ENCODE measurements around the gene FYB1.

FYB1 gene

DNA sequence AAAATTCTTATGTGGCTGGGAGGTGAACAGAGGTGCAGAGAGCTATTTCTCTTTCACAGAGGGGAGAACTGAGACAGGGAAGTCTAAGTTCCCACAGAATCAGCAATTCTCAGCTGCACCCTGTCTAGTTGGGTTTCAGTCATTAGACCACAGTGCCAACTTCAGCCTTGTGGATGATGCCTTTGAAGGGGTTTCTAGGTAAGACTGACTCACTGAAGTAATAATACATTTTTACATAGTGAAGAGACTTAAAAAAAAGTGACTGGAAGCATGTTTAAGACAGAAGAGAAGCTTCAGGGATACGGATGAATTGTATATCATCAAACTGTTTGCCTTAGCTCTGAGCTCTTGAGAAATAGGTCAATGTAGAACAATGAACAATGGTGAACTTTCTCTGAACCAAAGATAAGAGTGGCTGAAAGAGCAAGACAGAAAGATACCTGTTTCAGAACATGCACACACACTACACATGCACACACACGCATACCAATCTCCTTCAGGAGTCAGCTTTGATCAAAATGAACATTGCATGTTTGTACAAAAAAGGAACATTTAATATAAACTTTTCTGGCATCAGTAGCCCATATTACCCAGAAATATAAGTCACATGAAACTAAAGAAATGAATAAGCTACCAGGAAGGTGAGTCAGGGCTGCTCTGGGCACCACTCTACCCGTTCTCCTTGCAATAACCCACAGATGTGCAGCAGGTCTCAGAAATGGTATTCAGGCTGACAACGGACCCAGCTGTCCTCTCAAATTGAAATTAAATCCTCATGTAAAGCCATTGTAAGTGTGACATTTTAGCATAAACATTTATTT is 12.6 kb upstream of the FYB1 start:
- DNase-seq (ENCODE audit: low read depth) = no peak
- H3K4me3 ChIP-seq (ENCODE audit: low read depth, low read length) = no peak overlapping the region

DNA sequence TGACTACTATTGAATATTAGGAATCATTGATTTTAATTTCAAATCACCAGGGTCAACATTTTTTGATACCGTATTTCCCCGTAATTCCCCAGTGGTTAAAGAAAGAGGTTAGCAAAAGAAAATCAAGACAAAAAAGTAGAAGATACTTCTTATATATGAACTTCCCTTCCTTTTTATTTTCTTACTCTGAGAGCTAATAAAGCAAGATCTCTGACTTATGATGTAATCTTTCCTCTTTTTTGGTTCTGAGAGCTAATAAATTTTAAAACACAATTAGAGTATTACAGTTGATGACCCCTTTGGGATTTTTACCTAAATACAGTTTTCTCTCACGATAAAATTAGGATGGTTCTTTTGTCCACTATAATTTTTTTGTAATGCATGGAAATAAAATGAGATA is 9.2 kb upstream of the FYB1 start:
- H3K4me3 ChIP-seq (ENCODE audit: low read depth, low read length) = no peak overlapping the region
- TF ChIP-seq, protein P1, sequence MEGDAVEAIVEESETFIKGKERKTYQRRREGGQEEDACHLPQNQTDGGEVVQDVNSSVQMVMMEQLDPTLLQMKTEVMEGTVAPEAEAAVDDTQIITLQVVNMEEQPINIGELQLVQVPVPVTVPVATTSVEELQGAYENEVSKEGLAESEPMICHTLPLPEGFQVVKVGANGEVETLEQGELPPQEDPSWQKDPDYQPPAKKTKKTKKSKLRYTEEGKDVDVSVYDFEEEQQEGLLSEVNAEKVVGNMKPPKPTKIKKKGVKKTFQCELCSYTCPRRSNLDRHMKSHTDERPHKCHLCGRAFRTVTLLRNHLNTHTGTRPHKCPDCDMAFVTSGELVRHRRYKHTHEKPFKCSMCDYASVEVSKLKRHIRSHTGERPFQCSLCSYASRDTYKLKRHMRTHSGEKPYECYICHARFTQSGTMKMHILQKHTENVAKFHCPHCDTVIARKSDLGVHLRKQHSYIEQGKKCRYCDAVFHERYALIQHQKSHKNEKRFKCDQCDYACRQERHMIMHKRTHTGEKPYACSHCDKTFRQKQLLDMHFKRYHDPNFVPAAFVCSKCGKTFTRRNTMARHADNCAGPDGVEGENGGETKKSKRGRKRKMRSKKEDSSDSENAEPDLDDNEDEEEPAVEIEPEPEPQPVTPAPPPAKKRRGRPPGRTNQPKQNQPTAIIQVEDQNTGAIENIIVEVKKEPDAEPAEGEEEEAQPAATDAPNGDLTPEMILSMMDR (IDR thresholded peaks at IDR 0.05; ENCODE audit: low read depth, low read length, missing control alignments) = no peak
- no peak for DNase-seq (ENCODE audit: low read depth)

More for the DNA sequence above, 12.6 kb upstream of the FYB1 start:
- TF ChIP-seq, protein P1 (IDR thresholded peaks at IDR 0.05; ENCODE audit: low read depth, low read length, missing control alignments) = no peak

DNA sequence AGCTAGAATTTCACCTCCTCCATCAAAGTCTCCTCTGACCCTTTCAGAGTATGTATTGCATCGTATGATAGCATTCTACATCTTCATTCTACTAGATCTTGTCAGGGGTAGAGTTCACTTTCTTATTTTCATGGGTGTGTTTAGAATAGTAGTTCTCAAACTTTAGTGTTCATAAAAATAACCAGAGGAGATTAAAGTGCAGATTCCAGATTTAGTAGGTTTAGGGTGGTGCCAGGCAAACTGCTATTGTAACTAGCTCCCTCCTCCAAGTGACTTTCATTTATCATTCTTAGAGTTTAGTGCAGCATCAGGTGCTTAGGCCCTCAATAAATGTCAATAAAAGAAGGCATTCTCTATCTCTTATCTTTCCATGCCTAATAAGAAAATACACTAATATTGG is 7.2 kb upstream of the FYB1 start:
- no peak for DNase-seq (ENCODE audit: low read depth)
- H3K4me3 ChIP-seq (ENCODE audit: low read depth, low read length) = no peak overlapping the region
- TF ChIP-seq, protein P1 (IDR thresholded peaks at IDR 0.05; ENCODE audit: low read depth, low read length, missing control alignments) = no peak

DNA sequence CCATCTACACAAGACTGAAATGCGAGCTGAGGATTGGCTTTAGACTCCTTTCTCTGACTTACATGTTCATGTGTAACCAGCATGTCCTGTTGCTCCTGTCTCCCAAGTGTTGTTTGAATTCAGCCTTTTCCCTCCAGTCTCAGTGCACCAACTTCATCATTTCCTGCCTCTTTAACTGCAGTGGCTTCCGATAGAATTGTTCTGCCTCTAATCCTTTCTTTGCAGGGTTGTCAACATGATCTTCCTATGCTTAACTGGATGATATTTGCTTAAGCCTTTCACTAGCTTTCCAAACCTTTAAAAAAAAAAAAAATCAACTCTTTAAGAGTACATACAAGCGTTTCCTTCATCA is 6.7 kb upstream of the FYB1 start:
- TF ChIP-seq, protein P1 (IDR thresholded peaks at IDR 0.05; ENCODE audit: low read depth, low read length, missing control alignments) = no peak
- no peak overlapping the region for H3K4me3 ChIP-seq (ENCODE audit: low read depth, low read length)

DNA sequence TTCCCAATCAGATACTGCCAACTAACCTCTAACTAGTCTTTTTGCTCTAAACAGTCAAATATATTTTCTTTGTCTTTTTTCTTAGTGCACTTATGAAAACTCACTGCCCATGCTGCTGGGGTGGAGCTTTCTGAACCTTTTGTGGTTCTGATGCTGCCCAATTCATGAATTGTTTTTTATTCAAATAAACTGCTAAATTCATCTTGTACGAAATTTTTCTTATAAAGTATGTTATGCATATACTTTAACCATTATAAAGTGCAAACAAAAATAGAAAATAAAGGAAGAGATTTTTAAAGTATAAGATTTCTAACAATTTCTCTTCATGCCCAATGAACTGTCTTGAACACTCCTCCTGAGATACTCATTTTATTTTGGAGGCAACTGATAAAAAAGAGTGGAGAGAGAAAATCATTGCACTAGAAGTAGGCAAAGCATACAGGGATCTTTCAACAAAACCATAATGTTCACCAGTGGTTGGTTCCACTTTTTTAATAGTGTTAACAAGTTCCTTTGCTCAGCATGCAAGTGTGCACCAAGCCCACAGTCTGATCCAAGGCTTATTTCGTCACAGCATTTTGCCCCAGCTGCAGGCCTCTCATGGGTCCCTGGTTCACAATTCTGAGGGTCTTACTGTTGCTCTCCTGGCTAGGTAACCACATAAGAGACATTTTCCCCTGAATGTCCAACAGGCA is 6.2 kb upstream of the FYB1 start:
- no peak overlapping the region for H3K4me3 ChIP-seq (ENCODE audit: low read depth, low read length)
- TF ChIP-seq, protein P1 (IDR thresholded peaks at IDR 0.05; ENCODE audit: low read depth, low read length, missing control alignments) = no peak
- no peak for DNase-seq (ENCODE audit: low read depth)

More for the DNA sequence above, 6.7 kb upstream of the FYB1 start:
- DNase-seq (ENCODE audit: low read depth) = no peak

DNA sequence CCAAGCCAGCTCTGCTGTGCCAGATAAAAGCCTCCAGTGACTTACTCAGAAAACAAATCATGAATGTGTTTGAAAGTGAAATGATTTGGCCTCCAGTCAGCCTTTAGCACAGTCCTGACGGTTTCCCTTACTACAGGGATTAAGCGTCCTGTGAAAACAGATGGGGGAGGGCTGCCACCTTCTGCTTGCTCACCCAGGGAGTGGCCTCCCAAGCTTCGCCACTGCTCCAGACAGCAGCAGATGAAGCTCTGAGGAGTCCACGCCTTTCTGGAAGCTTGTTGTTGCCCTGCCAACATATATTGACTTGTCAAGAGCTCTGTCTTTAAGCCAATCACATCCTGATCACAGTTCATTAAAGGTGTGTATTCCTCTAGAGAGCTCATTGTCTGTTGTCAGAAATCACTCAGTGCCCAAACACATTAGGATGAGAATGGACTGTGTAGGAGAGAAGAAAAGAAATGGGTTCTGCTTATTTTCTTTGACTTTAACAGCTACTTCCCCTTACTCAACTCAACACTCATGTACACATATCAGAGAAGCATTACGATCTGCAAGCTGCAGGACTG is 4.9 kb upstream of the FYB1 start:
- H3K4me3 ChIP-seq (ENCODE audit: low read depth, low read length) = no peak overlapping the region
- TF ChIP-seq, protein P1 (IDR thresholded peaks at IDR 0.05; ENCODE audit: low read depth, low read length, missing control alignments) = no peak
- DNase-seq (ENCODE audit: low read depth) = no peak

Measured in GM12864 (cell line).